Fibroblast of skin of back (primary cell): ENCODE results near the gene DUSP16.
"Not testable (repeated sequence)": the region's sequence is repeated elsewhere in the genome, so short reads cannot be mapped to it uniquely, and the experiment has no call there.

Experiments used
- DNase-seq: peaks from one replicate; pipeline ENCODE4 v3.0.0-alpha.2; 2013

DUSP16 gene

DNA sequence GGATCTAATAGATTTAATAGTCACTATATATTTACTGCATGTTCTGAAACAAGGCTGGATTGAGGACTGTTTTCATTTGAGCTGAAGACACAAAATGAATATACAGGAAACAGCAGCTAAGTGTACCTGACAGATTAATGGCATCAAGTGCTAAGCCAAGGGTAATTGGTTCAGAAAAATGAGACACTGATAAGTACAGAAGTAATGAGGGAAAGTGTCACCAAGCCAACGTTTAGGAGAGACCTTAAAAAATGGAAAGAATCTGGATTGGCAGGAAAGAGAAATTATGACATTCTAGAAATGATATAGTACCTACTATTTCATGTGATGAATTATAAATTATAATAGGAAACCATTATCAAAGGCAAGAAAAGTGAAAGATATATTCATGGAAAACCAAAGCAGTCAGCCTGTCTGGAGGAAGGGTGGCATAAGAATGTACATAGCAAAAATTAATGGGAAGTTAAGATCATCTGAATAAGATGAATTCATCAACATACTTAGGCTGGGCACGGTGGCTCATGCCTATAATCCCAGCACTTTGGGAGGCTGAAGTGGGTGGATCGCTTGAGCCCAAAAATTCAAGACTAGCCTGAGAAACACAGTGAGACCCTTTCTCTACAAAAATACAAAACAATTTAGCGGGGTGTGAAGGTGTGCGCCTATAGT, 21.0 kb upstream of the DUSP16 start:
- DNase-seq = no peak

DNA sequence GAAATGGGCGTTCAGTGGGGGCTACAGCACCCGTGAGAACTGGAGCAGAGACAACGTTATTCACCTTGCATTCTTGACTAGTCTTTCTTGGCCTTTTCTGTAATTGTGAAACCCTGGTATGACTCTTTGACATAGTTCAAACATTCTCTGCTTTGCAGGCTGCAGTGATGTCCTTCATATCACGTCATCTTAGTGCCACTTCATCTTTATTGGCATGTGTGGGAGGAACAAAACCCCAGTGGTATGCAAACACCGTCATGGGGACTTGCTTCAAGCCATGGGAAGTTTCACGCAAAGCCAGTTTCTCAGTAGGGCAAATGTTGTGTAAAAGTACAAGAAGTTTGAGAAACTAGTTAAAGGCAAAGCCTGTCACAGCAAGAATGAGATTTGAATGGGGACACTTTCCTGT, 20.2 kb upstream of the DUSP16 start:
- DNase-seq = peak; percentile 7

DNA sequence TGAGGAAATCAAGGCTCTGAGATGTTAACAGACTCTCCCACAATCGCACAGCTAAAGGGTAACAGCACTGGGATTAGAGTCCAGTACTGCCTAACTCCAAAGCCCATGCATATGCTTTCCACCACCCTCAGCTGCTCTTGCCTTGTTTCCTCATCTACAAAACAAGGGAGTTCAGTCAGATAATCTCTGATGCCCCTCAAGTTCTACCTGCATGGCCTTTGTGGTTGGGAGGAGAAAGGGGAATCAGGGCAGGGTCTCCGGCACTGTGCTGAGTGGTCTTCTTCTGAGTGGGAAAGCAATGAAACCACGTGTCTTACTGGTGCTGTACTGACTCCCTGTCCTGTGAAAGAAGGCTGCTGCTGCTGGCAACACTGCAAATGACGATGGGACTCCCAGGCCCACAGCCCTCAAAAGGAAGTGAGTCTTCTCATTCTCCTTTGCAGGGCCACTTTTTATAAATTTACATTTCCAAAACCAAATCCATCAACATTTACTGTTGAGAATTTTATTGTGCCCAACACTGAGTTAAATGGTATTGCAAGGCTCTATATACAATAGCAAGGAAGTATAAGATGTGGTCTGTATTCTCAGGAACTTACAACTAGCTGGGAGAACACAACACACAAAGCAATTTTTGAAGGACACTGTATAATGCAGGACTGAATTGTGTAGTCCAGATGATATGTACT, 19.7 kb upstream of the DUSP16 start:
- DNase-seq = no peak

DNA sequence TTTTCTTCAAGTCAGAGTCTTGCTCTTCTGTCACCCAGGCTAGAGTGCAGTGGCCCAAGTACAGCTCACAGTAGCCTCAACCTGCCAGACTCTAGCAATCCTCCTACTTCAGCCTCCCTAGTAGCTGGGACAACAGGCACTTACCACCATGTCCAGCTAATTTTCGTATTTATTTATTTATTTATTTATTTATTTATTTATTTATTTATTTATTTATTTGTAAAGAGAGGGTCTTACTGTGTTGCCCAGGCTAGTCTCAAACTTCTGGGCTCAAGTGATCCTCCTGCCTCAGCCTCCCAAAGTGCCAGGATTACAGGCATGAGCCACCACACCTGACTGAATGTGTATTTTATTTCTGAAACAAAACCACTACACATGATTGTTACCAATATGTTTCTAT, 18.1 kb upstream of the DUSP16 start:
- not testable (repeated sequence) for DNase-seq

DNA sequence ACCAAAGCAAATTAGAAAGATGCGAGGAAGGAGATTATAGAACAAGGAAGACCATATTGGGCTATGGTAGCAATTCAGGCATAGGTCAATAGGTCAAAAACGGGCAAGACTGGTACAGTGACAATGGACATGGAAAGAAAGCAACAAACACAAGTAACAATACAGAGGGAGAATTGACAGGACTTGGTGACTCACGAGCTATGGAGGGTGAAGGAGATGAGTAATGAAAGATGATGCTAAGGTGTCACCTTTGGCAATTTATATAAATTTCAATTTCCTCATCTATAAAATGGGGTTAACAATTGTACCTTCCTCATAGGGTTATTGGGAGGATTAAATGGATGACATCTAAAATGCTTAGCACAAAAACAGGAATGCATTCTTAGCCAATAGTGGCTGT, 15.1 kb upstream of the DUSP16 start:
- no peak for DNase-seq

DNA sequence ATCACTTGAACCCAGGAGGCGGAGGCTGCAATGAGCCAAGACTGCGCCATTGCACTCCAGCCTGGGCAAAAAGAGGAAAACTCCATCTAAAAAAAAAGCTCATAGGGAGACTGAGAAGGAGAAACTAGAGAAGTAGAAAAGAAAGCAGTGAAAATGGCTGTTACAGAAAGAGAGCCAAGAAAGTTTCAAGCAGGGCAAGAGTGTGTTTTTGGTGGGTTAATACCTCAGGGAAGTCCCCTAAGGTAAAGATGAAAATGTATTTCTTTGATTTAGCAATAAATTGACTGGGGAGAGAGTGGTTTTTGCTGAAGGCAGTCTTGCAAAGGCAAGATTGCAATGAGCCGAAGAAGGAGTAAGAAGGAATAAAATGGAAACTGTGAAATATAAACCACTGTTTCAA, 10.0 kb upstream of the DUSP16 start:
- DNase-seq = no peak

DNA sequence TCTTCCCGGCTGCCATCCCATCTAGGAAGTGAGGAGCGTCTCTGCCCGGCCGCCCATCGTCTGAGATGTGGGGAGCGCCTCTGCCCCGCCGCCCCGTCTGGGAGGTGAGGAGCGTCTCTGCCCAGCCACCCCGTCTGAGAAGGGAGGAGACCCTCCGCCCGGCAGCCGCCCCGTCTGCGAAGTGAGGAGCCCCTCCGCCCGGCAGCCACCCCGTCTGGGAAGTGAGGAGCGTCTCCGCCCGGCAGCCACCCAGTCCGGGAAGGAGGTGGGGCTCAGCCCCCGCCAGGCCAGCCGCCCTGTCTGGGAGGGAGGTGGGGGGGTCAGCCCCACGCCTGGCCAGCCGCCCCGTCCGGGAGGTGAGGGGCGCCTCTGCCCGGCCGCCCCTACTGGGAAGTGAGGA, 3.3 kb upstream of the DUSP16 start:
- DNase-seq = not testable (repeated sequence)

DNA sequence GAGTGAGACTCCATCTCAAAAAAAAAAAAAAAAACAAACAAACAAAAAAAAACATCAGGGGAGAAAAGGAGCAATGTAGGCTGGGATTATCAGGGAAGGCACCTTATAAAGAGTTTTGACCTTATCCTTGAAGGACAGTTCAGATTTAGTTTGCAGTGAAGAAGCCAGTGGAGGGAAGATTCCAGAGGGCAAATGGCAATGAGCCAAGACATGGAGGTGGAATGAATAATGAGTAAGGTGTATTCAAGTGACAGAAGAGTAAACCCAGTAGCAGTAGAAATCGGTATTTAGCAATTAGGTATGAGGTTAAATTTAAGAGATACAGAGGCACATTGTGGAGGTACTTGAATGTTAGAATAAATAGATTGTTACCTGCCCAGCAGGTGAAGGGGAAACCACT, 2.2 kb upstream of the DUSP16 start:
- no peak for DNase-seq

DNA sequence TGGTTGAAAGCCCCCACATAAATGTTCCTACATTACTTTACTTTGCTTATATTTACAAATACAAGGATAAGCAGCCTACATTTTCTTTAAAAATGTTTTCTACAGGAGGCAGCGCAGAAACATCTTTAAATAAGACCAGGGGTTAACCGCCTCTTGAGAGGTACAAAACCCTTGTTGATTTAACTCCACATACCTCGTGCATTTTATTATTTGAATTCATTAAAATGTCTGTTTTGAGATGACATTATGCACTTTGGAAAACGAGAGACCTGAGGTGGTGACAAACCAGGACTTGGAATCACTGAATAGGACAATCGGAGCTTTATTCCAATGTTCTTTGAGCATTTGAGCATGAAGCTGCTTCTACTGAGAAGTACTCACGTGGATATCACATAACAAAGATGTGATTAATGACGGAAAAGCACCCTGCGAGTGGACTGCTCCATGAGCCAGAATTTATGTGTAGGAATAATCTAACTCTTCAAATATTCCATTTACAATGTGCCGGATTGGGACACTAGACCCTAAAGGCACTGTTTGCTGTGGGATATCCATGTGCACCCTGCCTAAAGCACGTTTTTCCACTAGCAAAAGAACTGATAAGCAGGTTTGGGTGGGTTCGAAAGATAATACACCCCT, 746 bp upstream of the DUSP16 start:
- DNase-seq = peak; percentile 8

DNA sequence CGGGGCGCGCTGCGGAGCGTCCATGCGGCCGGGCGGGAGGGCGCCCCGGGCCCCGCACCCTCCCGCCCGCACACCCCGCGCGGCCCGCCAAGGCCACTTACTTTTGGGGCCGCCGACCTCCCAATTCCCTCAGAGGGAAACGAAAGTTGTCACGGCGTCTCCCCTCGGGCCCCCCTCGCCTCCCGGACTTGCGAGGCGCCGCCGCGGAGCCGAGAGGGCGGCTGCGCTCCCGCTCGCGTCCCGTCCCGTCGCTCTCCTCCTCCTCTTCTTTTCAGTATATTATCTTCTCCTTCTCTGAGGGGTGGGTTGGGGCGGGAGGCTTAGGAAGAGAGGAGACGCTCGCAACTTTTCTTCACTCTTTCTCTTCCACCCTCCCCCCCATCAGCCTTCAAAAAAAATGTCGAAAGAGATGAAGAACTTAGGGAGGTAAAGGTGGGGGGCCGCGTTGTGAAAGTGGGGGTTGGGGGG, 613 bp downstream of the DUSP16 start:
- peak; percentile 38 for DNase-seq

DNA sequence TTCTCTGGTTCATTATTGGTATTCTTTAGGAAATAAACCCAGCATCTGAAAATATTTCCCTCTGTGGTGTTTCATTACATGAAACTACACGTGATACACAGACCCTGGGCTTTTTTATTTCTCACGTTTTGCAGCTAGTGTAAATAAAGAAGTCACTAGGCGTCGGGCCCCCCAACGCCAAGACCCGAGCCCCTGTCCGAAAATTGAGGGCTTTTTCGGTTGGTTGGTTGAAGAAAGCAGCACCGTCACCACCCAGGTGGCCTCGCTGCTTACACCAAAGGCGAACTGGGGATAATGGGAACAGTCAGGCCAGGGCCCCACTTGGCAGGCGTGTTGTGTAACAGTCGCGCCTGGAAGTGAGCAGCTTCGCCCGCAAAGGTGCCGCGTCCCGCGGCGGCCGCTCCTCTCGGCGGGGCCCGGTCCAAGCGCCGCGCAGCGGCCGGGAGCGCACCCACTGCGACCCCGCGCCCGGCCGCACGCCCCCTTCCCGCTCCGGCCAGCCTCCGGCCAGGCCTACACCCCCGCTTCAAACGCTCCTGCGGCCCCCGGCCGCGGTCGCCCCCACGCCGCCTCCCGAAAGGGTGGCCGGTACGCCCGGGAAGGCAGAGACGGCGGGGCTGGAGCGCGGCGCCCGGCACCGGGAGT, 1.2 kb downstream of the DUSP16 start:
- DNase-seq = peak; percentile 49

DNA sequence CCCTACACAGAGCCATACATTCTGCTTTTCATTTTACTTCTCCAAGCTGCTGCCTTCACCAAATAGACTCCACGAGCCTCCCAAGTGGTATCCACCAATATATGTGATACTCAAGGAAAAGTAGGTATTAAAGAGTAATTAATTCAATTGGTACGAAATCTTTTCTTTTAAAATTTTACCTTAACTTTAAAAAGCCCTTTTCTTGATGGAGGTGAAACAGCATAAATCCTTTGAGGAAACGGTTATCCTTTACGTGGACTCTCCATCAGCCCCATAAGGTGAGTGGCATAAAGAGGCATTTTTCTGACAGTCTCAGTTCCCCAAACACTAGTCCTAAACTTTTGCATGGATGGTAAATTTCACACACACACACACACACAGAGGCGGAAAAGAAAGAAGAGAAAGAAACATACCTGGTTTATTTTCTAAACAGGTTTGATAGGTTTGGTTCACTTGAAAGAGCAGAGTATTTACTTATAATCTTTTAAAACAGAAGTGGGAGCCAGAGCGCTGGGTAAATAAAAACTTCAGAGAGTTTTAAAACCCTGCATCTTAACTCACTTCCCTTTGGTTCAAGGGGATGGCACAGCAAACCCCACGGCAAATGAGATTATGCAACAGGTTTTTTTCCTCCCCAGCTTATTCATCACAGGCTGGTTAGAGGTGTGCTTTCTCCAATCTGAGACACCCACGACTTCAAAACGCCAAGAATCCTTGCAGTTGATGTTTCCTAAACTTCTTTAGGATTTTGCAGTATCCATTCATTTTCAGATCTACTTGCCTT, 1.9 kb downstream of the DUSP16 start:
- DNase-seq = peak; percentile 40

DNA sequence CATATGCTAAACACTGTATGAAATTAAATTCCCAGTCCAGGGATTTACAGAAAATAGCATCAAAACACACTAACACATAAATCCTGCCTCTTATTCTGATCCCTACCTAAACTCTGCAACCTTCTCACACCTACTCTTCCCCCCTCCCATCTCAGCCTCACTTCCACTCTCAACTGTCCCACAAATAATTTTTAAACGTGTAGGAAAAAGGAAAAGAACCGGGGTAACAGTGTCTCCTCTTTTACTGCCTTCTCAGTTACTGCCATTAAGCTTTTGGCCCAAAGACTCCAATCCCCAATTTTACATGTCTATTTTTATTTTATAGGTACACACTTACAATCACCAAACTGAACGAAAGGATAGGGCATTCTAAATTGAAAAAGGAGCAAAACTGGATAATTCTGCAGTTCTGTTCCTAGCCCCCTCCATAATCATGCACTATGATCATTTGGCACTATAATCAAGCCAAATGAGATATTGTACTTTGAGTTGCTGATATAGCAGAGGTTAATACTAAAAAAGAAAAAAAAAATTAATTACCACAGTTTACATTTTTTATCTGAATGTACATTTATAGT, 2.9 kb downstream of the DUSP16 start:
- DNase-seq = no peak

DNA sequence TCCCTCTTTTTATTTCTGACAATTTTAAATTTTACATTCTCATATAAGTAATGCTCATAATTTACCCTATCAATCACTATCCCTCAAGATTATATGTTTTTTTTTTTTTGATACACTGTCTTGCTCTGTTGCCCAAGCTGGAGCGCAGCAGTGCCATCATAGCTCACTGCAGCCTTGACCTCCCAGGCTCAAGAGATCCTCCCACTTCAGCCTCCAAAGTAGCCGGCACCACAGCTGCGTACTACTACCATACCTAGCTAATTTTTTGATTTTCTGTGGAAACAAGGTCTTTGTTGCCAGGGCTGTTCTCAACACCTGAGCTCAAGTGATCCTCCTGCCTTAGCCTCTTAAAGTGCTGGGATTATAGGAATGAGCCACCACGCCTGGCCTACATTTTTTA, 4.4 kb downstream of the DUSP16 start:
- DNase-seq = no peak

DNA sequence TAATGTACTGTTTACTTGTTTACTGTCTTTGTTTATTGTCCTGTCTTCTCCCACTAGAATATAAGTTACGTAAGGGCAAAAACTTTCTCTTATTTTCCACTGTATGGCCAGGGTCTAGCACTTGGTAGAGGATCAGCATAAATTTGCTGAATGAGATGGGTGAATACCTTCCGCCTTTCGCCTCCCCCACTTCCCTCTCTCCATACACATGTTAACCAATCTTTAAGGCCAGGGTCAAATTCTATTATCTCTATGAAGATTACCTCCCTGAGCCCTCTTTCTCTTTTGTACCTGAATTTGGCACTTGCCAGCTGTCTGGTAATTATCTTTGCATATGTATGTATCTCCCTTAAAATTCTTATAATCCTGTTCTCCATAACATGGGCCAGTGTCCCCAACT, 4.9 kb downstream of the DUSP16 start:
- DNase-seq = no peak

DNA sequence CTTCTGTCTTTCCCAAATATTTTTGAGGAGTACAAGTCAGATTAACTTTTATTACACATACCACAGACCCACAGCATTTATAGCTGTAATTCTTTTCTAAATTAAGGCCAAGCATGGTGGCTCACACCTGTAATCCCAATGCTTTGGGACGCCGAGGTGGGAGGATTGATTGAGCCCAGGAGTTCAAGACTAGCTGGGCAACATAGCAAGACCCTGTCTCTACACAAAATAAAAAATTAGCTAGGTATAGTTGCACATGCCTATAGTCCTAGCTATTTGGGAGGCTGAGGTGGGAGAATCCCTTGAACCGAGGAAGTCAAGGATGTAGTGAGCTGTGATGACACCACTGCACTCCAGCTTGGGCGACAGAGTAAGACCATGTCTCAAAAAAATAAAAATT, 7.0 kb downstream of the DUSP16 start:
- DNase-seq = no peak

DNA sequence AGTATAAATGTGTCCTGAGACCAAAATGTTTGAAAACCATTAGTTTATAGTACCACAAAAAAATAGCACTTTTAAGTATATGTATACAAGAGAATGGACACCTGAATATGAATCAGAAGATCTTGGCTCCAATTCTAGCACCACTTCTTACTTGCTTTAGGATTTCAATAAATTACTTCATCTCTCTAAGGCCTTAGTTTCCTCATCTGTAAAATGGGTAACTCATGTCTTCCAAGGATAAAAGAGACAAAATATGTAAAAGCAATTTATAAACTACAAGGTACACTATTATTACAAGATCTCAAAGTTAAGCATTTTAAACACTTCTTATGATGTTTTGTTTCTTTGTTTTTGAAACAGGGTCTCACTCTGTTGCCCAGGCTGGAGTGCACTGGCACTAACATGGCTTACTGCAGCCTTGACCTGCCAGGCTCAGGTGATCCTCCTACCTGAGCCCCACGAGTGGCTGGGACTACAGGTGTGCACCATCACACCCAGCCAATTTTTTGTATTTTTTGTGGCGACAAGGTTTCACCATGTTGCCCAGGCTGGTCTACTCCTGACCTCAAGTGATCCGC, 9.4 kb downstream of the DUSP16 start:
- DNase-seq = no peak

DNA sequence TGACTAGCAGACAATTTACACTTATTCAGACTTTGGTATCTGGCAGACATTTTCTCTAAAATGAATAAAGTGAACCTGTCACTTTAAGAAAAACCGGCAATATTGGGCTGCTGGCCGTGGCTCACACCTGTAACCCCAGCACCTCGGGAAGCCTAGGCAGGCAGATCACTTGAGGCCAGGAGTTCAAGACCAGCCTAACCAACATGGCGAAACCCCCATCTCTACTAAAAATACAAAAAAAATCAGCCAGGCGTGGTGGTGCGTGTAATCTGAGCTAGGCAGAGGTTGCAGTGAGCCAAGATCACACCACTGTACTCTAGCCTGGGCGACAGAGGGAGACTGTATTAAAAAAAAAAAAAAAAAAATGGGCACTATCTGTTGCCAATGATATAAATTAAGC, 11.5 kb downstream of the DUSP16 start:
- DNase-seq = no peak

DNA sequence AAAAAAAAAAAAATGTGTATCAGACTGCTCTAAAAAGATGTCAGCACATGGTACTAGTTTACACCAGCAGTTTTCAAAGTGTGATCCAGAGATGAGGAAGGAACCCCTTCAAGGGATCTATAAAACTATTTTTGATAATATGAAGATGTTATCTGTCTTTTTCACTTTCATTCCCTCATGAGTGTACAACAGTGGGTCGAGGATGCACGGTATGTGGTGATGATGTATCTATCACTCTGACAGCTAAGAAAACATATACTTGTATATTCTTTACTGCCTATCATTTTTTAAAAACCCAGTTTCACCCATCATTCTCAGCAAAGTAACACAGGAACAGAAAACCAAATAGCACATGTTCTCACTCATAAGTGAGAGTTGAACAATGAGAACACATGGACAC, 12.4 kb downstream of the DUSP16 start:
- DNase-seq = no peak

DNA sequence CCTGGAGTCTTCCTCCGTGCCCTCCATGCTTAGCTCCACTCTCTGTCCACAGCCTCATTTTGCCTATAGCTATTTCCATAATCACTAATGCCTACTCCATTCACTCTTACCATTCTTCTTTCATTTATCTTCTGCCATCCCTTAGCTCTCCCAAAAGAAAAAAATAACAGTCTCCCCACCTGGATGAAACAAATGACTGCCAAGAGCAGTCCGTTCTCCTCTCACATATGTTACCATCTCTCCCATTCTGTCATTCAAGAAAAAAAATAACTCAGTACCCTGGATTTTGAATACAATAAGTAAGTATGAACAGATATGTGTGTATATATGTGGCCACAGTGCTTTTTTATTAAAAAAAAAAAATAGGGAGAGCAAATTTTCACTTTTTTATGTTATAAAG, 13.2 kb downstream of the DUSP16 start:
- no peak for DNase-seq

DNA sequence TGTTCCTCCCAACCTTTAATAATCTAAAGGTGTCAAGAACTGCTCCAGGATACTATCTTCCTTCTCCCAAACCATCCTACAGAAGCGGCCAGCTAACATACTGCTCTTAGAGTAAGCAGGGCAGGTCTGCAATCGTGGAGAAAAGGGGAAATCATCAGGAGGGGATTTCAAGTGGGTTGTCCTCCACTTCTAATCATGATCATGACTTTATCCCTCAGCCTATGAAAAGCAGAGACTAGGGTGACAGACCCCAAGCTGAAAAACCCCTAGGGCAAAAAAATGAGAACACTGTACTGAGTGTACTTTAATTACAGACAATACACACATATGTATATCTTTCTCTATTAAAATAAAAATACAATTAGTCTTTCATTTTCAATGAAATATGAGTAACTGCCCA, 13.9 kb downstream of the DUSP16 start:
- no peak for DNase-seq

DNA sequence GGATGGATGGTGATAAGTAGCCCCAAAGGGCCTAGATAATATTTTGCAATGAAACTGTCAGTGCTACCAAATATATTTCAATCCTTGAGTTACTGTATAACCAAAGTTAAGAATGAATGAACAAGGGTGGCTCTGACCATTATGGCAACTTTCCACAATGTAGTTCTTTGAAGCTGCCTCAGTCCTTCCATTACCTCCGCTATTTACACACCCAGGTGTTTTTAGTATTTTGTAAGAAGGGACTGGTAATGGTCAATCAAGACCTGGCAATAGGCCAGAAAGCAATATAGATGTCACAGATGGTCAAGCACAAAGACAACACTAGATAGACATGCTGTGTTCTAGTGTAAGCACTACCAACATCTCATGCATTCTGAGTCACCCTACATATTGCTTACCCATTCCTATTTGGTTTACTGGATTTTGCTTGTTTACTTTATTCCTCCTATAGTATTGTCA, 16.3 kb downstream of the DUSP16 start:
- no peak for DNase-seq
